DMS79 (cell line): ENCODE data around the gene OVCA2.

Experiments used
- DNase-seq: peaks from one replicate; lab custom pipeline; 2025; lab: John Stamatoyannopoulos, UW

Gene OVCA2

DNA sequence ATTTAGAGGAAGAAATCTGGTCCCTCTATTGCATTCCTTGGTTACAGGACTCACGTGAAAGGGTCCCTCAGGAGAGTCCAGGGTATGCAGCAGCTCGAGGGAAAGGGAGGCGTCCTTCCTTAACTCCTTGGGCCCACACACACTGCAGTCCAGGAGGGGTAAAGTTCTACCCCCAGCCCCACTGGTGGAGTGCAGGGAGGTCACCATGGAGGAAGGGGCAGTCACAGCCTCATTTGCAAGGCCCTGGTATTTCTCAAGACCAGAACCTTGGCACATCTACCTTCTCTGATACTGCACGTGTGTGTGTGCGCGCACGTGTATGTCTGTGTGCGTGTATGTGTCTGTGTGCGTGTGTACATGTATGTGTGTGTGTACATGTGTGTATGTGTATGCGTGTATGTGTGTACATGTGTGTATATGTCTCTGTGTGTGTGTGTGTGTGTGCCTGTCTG, 24.2 kb downstream of the OVCA2 start:
- DNase-seq = no peak

GRCh38 chr17:2067048-2067561, 25.3 kb downstream of the OVCA2 start:
- DNase-seq = no peak

DNA sequence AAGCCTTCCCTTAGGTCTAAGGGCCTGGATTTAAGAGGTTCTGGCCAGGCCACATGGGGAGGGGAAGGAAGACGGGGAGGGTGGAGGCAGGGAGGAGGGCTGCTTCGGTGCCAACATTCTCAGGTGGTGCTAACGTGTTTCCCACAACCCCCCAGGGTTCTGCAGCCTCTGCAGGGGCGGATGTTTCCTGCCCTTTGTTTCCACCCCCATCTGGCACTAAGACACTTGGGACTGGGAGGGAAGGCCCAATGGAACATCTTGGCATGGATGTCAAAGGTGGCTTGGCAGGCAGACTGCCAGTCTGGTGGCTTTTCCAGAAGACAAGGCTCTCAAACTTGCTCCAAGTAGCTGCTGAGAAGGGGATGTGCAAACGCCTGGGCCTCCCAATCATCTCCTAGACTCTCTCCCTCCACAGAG, 25.8 kb downstream of the OVCA2 start:
- DNase-seq = no peak

- no peak for DNase-seq
Measured at GRCh38 chr17:2068031-2068518, 26.3 kb downstream of the OVCA2 start.

DNA sequence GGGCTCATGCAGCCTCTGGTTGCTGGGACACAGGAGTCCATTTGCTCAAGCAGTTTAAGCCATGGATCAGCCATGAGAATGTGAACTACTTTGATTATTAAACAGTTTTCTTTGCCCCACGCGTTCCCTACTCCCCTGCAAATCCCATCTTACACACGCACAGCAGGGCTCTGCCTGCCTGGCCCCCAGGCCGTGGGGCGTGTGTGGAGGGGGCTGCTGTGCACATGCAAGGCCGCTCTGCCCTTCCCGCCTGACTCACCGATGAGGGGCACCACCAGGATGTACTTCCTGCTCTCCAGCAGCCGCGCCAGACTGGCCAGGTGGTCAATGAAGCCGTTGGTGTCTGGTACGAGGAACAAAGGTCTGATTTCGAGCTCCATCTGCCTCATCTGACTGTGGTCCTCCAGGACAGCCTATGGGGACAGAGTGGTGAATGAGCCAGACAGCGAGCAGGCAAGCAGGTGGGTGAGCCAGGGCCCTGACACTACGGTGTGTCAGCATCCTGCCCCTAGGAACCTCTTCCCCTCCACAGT, 26.8 kb downstream of the OVCA2 start:
- no peak for DNase-seq

DNA sequence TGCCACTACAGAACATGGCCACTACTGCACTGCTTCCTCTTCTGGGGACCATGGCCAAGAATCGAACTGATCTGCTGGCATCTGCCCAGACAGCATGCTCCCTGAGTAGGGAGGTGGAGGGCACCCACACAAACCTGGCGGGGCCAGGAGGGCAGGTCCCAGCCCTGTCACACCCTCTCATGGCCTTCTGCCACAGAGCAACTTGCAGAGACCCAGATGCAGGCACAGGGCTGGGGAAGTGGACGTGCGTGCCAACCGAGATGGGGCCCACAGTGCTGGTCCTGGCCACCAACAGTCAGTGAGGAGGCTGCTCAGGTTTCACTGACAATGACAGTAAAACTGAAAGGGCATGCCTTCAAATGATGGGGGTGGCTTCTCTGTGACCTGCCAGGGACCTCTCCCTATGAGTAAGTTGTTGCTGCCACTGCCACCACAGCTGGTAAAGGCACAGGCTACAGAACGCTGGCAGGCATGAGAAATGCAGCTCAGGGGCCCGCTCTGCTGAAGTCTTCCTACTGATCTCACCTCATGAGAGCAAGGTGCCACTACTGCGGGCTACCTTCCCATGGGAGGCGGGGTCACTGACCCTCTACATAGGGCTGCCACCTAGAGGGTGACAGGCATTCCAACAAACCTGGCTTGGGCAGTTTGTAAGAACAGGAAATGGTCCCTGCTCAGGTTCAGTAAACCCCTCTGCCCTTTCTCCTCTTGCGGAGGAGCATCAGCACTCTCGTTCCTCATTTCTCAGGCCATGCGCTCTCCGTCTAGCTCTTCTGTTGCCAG, 28.6 kb downstream of the OVCA2 start:
- no peak for DNase-seq

DNA sequence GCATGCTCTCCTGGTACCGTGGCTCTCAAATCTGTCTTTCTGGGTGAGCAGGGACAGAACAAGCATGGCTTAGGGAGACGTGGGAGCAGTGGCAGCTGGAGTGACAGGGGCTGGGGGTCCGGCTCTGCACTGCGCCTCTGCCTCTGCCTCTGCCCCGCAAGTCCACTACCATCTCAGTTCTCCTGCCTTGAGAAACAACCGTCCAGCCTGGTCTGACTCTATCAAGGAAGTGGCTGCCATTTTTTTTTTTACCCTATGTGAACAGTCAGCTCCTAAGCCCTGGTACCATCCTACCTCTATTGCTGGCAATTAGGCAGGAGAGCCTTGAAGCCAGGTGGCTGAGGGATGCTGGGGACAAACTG, 29.2 kb downstream of the OVCA2 start:
- no peak for DNase-seq

DNA sequence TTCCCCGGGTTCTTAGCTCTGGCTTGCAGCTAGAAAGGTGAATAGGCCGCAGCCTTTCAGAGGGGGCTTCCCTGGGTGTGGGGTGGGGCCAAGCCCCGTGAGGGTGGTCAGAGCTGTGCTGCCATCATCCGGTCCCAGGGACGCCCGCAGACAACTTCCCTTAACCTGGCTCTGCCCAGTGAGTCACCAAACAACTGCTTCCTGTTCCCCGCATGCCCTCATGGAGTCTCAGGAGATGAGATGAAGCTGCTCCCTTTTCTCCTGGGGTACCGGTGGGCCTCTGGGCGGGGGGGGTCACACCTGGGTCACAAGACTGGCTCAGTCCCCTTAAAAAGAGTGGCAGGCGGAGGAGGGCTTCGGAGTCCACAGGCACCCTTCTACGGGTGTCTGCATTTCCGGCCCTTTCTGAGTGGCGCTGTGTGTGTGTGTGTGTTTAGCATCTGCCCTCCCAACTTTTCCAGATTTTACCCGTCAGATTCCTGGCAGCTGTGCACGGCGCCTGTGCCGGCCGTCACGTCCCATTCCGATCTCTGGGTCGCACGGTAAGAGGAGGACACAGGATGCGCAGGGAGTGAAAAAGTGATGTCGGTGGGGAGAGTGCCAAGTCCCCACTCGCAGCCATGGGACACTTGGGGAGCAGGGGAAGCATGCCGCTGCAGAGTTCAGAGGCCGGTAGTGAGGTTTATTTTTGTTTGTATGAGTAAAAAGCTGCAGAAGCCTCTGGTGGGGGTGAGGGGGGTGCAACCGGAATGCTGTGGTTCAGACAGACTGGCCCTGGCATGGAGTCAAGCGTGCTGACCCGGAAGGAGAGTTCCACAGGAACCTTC, 29.8 kb downstream of the OVCA2 start:
- no peak for DNase-seq

GRCh38 chr17:2074919-2075318, 33.1 kb downstream of the OVCA2 start:
- DNase-seq = no peak

DNA sequence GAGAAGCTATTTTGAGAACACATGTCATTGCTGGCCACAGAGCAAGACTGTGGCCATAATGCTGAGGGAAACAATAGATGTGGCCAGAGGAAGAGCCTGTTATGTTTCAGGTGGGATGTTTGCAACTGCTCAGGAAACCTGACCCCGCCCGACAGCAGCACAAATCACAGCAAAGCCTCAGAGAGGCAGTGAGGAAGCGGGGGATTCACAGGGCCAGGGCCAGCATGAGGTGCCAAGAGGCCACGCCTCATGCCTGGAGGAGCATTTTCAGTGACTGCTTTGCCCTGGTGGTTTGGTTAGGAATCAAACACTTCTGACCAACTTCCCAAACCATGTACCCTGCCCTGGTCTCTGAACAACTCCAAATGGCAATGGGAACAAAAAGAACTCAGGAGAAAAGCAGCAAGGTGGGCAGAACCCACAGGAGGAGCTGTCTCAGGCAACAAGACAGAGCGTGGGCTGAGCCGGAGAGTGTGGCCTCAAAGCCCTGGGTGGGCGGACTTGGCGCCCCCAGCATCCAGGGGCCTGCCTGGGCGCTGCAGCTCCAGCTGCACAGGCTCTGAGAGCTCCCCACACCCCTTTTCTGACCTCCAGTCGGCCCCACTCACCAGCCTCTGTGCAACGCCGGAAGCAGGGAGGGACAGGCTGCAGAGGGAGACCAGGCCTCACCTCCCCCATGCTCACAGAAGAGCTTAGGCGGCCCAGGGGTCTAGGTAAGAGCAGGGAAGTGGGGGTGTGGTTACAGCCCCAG, 33.7 kb downstream of the OVCA2 start:
- no peak for DNase-seq

DNA sequence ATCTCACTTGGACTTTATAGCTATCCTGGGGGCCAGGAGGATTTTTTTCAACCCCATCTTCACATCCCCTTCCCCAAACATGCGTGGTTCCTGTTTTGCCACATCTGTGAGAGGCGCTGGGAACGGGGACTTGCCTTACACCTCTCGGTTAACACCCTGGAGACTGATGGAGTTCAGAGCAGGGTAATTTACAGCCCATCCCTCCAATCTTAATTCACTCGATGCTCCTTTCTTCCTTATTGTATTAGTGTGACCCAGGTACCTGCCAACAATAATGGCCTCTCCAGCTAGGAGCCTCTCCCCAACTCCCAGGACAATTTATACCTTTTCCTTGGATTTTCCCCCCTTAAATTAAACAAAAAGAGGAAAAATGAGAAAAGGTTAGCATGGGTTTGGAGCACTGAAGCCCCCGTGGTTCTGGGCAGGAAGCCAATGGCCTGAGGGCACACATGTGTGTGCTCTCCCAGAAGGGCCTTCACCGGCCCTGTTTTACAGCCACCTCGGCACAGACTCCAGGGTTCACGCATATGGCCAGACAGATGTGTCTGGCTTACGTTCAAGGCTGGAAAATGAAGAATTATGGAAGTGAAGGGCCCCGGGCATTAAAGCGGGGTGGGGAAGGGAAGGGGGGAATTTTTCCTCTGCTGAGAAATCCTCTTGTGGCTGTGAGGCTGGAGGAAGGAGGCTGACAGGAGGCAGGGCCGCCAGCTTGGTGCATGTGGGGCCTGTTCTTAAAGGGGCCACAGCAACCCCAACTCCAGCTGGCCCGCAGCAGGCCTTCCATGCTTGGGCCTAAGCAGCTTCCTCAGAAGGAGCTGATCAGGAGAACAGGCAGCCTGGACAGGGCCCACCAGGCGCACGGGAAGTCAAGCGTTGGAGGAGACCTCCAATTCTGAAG, 34.5 kb downstream of the OVCA2 start:
- DNase-seq = peak; percentile 66

GRCh38 chr17:2077040-2077439, 35.2 kb downstream of the OVCA2 start:
- DNase-seq = no peak

- no peak for DNase-seq
Measured at GRCh38 chr17:2081564-2081963, 39.7 kb downstream of the OVCA2 start.

- no peak for DNase-seq
Measured at GRCh38 chr17:2082003-2082781, 40.4 kb downstream of the OVCA2 start.

DNA sequence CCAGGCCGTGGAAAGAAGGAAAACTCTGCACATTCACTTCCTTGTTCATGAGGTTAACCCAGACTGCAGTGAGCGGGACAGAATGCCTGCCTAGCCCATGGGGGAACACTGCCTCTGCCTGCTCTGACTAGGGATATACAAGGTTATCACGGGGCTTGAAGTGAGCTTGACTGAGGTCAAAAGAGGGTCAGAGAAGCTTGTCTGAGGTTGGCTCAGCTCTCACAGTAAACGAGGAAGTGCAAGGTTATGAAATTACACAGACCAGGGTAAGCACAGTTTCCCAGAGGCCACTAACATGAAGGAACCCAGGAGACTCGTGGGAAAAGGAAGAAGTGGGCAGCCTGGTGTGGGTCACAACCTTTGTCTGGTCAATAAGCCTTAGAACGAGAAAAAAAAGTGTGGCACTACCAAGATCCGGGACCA, 41.8 kb downstream of the OVCA2 start:
- no peak for DNase-seq

DNA sequence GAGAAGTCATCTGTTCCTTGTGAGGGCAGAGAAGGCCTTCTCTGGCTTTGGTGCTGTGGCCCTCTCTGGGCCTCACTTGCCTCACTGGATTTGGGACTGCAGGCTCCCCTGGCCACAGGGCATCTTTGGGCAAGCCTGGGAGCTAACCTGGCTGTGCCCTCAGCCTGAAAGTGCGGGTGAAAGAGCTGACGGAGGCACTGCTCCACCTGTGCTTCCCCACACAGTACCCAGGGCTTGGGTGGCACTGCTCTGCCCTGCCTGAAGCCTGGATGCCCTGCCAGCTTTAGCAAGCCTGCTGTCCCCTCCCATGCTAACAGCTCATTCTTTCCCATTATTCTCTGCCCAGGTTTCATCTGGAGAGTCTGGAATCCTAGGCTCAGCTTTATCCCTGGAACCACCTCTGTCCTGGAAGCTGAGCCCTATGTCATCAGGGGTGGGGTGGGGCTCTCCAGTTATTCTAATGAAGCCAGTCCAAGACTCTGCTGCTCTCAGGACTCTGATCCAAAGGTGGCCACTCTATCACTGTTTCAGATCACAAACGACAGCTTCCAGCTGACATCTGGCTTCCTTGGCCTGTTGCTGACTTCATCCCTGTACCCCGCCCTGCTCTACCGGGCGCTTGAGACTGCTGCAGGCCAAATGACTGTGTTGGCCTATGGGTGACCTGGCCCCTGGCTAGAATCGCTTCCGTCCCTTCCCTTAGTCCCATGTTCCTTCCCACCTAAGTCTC, 42.4 kb downstream of the OVCA2 start:
- DNase-seq = no peak

- DNase-seq = no peak
Measured at GRCh38 chr17:2084766-2085647, 43.2 kb downstream of the OVCA2 start.

DNA sequence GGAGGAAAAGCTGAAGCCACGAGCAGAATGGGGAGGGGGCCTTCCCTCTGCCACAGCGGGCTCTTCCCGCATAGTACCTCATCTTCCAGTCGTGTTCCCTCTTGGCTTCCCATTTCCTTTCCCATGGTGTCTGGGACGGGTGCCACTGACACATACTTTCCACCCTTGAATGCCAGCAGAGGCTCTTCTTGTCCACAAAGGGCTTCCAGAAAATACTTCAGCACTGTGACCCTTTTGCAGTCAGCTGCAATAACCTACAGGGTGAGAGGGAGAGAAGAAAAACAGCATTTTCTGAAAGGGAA, 43.8 kb downstream of the OVCA2 start:
- DNase-seq = no peak

DNA sequence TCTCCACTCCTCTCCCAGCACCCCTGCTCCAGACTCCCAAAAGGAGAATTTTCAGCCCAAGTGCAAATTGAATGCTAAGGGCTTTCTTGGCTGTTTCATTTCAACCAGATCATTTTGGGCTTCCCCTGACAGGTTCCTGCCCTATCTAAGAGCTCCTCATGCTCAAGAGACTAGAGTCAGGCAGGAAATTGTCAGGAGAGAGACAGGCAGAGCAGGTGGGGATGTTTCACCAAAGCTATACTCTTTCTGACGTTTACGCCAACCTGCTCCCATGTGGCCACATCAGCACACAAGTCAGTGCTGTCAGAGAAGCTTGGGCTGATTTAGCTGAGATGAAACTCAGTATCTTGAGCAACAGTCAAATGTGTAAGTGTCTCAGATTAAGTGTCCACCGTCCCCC, 44.5 kb downstream of the OVCA2 start:
- no peak for DNase-seq
